Fibroblast of pulmonary artery (primary cell): ENCODE measurements around the gene PAPSS2.

Source experiments
- DNase-seq: peaks from one replicate; pipeline ENCODE4 v3.0.0-alpha.2; 2010; ENCODE audit warnings: low read depth
- H3K4me3 ChIP-seq: replicated peaks from 2 replicates; pipeline ENCODE4 v1.5.1; 2011; ENCODE audit warnings: low read depth, mild to moderate bottlenecking, control low read depth, low read length, moderate library complexity
- CTCF ChIP-seq: IDR thresholded peaks from 2 replicates; pipeline ENCODE4 v1.5.1; 2011; ENCODE audit warnings: mild to moderate bottlenecking, control low read depth, low read length, inconsistent platforms; ENCODE audit errors: missing control alignments

The PAPSS2 gene

DNA sequence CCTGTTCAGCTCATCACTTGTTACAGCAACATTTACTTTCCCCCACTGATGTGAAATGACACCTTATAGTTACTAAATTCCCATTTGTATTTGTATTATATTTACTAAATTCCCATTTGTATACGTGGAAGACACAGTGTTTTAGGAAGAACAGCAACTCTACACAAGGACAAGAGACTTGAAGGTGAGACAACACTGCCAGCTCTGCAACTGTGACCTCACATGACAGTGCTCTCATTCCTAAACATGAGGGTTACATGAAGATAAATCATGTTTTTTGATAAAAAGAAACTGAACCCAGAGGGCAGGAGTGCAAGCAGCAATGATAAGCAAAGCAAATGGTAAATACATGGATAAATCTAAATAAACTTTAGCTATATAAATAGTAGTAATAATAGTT, 98.0 kb downstream of the PAPSS2 start:
- no peak overlapping the region for H3K4me3 ChIP-seq
- TF ChIP-seq CTCF: no peak
- no peak for DNase-seq

GRCh38 chr10:87759551-87759950, 99.9 kb downstream of the PAPSS2 start:
- no peak for TF ChIP-seq CTCF
- no peak overlapping the region for H3K4me3 ChIP-seq
- DNase-seq: no peak

DNA sequence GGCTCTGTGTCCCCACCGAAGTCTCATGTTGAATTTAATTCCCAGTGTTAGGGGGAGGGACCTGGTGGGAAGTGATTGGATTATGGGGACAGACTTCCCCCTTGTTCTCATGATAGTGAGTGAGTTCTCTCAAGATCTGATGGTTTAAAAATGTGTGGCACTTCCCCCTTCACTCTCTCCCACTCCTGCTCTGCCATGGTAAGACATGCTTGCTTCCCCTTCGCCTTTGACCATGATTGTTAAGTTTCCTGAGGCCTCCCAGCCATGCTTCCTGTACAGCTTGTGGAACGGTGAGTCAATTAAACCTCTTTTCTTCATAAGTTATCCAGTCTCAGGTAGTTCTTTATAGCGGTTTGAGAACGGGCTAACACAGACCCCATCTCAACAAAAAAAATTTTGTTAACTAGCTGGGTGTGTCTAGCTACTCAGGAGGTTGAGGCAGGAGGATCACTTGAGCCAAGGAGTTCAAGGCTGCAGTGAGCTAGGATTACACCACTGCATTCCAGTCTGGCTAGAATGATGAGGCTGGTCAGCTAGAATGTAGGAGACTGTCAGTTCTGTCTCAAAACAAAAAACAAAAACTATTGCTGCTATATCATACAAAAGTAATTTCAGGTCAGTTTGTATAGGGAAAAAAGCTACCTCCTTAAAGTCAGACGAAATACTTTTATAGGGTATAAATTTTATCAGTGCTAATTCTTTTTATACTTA, 100.7 kb downstream of the PAPSS2 start:
- peak; percentile 36 for DNase-seq
- TF ChIP-seq CTCF: no peak
- H3K4me3 ChIP-seq: no peak overlapping the region

GRCh38 chr10:87761153-87761552, 101.5 kb downstream of the PAPSS2 start:
- no peak for TF ChIP-seq CTCF
- DNase-seq: peak; percentile 42

GRCh38 chr10:87761892-87762291, 102.2 kb downstream of the PAPSS2 start:
- H3K4me3 ChIP-seq: no peak overlapping the region
- DNase-seq: peak; percentile 67
- no peak for TF ChIP-seq CTCF

More at GRCh38 chr10:87761153-87761552, 101.5 kb downstream of the PAPSS2 start:
- no peak overlapping the region for H3K4me3 ChIP-seq

DNA sequence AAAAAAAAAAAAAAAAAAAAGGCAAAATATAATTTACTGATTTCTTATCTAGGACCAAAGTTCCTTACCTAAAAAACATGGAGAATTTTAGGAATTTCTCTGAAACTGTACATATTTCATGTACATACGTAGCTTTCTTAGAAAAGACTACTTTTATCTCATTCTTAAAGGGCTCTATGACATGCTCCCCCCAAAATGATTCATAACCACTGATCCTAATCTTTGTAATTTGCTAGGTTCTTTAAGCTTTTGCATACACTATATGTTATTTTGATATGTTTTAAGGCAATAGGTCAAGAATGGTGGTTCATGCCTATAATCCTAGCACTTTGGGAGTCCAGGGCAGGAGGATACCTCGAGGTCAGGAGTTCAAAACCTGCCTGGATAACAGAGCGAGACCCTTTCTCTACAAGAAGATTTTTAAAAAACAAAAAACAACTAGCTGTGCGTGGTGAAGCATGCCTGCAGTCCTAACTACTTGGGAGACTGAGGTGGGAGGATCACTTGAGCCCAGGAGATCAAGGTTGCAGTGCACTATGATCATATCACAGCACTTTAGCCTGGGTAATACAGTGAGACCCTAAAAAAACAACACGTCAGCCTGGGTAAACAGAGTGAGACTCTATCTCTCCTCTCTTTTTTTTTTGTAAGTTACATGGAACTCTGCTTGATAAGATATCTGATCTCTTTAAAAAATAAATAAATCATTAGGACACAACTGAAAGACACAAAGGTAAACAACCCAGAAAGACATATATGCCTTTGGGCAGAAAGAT, 103.6 kb downstream of the PAPSS2 start:
- DNase-seq: no peak
- TF ChIP-seq CTCF: no peak
- no peak overlapping the region for H3K4me3 ChIP-seq
